Measurements from ENCODE around the gene PACSIN1.

PACSIN1 gene

DNA sequence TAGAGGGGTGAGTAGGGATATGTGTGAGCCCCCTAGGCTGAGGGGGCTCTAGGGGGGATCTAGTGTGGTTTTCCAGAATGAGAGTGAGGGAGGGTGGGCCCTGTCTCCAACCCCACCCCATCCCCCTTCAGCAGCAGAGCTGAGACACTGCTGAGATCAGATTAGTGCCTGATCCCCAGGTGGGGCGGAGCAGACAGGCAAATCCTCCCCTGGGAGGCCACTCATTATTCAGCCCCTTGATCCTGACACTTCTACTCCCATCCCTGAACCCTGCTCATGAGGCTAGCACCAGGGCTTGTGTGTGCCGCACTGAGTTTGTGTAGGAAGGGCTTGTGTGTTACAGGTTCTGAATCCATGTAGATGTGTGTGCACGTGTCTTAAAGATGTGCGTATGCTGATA is 47.8 kb downstream of the PACSIN1 start:
- FAIRE-seq (no peak), DNase-seq (ENCODE audit: insufficient read length, low spot score) (no peak)

DNA sequence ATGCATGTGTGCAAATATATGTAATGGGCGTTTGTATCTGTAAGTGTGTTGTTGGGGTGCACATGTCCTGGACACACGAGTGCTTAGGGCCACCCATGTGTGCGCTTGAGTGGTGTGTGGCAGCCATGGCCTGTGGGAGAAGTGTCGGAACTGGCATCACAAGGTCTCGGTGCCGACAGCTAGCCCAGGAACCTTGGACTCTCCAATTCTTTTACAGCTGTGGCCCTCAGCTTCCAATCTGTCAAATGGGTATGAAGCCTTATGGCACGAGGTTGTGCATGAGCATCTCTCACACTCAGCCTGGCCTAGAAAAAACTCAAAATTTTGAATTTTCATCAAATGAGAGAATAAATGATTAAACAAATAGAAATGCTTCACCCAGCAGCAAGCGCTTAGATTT is 48.2 kb downstream of the PACSIN1 start:
- DNase-seq (ENCODE audit: insufficient read length, low spot score) (no peak), FAIRE-seq (no peak)

DNA sequence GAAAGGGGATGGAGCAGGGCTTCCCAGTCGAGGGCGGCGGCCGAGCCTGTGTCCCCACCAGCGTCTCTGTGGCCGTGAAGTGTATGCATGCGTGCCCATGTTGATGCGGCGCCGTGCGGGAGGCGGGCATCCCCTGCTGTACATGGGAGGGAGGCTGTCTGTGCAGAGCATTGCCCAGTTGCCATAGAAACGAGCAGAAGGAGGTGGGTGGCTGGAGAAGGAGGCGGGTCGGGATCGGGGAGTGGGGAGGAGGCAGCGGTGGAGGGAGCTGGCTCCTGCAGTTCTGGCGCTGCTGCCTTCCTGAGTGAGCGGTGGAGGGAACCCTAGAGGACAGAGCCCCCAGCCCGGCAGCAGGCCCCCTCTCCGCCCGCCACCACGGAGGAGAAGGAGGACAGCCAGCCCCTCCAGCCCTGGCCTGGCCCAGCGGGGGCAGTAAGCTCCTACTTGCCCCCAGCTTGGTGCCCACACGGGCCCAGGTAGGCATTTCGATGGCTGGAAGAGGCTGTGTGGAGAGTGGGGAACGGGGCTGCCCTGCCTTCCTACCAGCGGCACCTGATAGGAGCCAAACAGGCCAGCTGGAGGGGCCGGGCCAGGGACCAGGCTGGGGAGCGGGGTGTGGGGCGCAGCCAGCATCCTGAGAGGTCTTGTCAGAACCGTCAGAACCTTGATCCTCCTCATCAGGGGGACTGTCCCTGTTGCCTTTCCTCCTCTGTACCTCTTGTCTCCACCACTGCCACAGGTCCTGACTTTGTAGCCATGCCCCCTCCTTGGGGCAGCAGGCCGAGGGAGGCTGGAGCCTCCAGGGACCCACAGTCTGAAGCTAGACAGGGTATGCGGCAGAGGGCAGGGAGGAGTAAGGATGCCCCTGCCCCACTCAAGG is 49.0 kb downstream of the PACSIN1 start:
- FAIRE-seq (no peak), DNase-seq (ENCODE audit: insufficient read length, low spot score) (no peak)

DNA sequence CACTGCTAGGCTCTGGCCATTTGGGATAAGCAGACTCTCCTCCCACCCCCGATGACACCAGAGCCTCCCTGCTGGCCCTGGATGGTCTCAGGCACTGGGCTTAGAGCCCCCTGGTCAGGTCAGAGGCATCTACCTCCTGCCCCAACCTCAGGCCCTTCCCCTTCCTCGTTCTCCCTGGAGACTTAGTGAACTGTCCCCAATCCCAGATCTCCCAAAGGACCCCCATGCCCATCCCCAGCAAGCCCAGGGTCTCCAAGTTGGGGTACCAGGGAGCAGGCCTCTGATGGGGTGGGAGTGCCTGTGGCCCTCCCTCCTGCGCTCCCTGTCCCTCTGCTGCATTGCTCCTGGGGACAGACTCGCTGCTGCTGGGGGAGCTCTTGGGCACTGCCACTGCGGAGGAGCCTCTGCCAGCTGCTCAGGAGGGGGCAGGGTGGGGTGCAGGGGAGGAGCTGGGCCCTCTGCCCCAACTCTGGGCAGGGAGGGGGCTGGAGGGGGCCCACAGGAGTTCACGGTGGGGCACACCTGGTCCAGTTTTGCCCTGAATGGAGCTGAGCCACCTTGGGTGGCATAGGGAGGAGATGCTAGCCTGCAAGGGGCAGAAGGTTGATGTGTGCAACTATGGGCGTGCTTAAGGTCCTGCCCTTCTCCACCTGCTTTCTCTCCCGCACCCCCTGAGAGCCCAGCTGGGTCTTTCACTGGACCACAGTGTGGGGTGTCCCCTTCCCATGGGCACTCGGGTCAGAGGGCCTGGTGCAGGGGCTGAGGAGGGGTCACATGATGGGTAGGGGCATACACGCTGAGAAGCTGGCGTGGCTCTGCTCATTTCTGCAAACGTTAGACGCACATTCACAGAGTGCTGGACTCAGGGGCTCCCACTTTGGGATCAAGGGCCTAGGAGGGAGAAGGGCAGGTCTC is 49.9 kb downstream of the PACSIN1 start:
- no peak for DNase-seq (ENCODE audit: insufficient read length, low spot score)
- no peak for FAIRE-seq

DNA sequence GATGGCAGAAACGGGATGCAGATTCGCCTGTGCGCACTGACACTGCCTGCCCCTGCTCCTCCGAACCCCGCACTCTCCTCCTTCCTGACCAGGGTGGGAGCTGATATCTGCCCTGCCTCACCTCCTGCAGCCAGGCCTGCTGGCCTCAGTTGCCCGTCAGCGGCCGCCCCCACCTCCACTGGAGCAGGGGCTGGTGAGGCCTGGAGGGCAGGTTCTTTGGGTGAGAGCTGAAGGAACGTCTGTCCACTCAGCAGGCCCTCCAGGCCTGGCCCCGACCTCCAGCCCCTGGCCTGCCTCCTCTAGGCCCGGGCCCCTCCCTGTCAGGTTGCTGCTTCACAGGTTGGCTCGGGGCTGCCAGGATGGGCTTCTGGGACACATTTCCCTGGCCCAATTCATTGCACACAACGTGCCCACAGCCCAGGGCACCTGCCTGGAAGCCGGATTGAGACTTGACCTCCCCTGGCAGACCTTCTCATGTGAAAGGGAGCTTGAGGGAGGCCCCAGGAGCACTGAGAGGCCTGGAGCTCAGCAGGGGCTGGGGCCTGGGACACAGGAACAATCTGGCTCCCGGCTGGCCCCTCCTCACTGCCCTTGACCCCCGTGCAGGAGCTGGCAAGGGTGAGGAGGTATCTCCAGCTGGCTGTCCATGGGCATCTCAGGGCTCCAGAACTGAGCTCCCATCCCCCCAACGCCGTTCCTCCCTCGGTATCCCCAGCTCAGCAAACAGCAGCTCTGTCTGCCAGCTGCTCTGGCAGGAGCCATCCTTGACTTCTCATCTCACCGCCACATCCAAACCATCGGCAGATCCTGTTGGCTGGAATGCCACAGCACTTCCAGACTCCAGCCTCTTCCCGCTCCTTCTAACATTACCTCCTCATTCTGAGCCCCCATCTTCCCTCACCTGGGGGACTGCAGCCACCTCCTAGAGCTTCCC is 50.8 kb downstream of the PACSIN1 start:
- no peak for FAIRE-seq
- no peak for DNase-seq (ENCODE audit: insufficient read length, low spot score)

DNA sequence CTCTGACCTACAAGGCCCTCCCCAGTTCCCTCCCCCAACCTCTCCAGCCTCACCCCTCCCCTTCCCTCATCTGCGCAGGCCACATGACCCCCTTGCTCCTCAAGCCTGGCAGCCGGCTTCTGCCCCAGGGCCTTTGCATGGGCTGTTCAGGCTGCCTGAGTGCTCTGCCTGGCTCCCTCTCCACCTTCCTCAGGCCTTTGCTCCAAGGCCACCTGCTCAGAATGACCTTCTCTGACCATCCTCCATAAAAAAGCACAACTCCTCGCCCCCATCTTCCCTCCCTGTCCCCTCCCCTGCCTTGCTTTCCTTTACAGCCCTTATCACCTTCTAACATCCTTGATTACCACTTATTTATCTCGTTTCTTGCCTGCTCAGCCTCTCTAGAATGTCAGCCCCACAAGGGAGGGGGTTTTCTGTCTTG is 51.6 kb downstream of the PACSIN1 start:
- FAIRE-seq: no peak
- DNase-seq (ENCODE audit: insufficient read length, low spot score): no peak

DNA sequence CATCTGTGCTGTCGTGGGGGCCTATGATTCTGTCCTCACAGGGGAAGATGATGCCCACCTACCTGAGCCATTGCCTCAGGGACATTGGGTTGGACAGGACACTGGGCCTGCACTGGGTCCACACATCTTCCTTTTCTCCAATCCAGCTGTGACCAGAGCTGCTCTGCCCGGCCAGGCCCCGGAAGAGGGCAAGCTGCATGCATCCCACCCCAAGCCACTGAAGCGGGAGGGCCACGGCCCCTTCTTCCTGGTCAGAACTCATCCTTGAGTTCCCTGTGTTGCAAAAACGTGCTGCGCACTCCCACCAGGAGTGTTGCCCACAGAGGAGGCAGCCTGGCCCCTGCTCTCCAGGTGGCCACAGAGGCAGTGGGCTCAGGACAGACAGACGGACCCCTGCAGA is 52.1 kb downstream of the PACSIN1 start:
- DNase-seq (ENCODE audit: insufficient read length, low spot score): no peak
- no peak for FAIRE-seq

DNA sequence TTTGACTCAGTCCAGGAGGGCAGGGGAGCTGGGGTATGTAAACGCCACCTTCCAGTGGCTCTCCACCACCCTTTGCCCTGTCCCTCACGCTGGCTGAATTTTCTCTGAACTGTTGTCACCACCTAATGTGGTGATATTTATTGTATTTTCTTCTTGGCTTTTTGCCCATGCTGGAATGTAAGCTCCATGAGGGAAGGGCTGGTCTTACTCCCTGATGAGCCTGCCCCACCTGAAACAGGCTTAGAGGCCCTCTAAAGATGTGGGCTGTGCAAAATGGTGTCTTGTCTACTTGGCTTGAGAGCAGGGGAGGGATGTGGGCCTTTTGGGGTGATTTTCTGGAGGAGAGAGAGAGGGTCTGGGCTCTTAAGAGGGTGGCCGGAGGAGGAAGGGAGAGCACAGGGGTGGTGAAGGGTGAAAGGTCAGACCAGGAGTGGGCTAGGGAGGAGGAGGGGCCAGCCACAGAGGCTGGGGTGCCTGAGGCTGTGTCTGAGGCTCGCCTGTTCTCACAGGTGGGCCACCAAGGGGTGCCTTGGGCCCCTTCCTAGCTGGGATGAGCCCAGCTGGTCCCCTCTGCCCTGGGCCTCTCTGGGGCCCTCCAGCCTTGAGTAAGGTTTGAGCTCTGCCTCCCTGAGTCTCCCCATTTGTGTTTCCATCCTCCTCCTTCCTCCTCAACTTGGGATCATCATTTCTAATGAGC is 52.9 kb downstream of the PACSIN1 start:
- DNase-seq (ENCODE audit: insufficient read length, low spot score): no peak
- no peak for FAIRE-seq

DNA sequence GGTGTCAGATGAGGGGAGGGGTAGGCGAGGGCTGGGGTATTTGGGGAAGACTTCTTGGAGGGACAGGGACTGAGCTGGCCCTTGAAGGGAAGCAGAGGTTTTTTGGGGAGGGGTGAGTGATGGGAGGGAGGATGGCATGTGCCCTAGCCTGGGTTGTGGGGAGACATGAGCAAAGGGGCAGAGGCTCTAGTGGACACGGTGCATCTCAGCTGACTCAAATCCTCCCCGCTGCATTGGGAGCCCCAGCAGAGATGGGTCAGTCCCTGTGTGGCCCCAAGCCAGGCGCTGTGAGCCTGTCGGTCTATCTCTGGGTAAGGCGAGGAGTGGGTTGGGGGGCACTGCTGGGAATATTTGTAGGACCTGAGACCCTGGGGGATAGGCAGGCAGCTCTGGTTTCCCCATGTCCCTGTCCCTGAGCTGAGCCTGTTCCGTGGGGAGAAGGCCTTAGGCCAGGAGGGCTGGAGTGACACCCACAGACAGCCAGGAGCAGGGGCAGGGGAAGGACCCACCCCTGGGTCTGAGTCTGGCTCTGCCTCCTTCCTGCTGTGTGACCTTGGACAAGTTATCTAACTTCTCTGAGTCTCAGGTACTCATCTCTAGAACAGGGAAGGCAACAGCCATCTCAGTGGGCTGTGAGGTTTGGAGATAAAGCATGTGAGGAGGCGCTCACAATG is 54.2 kb downstream of the PACSIN1 start:
- DNase-seq (ENCODE audit: insufficient read length, low spot score): no peak
- FAIRE-seq: no peak

DNA sequence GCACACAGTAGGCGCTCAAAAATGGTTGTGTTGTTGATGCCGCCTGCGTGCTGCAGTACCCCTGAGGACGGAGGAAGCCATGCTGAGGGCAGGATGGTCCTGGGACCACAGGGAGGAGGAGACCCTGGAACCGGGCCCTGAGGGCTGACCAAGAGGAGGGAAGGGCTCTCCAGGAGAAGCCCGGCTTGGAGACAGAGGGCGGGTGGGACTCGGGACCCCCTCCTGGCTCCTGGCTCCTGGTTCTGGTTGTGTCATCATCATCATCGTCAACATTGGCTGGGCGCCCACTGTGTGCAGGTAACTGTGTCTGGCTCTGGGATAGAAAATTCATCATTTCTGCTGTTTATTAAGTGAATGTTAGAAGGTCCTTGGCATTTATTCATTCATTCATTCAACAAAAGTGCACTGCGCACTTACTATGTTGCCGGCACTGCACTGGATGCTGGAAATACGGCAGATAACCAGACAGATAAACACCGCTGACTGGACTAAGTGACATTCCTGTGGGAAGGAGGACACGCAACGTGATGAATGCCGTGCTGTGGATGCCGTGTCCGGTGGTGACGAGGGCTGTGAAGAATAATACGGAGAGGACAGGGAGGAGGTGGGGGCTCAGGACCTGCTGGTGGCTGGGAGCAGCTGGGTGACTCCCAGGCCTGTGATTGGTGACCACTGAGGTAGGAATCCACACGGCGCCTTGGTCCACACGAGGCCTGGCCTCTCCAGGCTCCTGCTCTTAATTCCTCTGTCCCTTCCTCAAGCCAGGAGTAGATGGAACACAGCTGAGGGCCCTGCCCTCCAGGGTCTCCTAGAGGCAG is 55.0 kb downstream of the PACSIN1 start:
- DNase-seq (ENCODE audit: insufficient read length, low spot score) (no peak), FAIRE-seq (no peak)

DNA sequence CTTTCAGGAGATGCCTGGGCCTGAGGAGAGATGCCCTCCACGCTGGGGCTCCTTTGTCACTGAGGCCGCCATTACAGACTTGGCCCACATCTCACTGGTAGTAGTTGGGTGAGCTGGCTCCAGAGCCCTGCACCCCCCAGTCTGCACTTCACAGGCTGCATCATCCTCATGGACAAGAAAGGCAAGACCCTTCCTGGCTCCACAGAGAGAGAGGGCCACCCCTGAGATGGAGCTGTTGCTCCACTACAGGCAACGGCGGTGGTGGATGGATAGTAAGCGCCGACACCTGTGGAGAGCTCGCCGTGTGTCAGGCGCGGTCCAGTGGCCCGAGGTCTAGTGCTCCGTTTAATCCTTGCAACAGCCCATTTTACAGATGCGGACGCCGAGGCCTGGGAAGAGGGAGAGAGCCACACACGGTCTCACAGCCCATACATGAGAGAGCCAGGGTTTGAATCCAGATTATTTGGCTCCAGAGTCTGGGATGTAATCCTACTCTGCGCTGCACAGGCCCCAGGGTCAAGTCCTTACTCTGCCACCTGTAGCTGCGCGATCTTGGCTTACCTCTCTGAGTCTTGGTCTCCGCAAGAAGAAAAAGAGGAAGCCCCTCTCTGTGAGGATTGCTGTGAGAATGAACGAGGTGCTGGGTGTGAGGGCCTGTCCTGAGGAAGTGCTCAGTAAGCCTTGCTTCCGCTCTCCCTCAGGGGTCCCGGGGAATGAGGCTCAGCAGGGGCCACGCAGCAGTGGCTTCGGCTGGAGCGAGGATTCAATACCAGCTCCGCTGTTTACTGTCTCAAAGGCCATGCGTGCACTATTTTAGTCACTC is 55.8 kb downstream of the PACSIN1 start:
- DNase-seq (ENCODE audit: insufficient read length, low spot score) (no peak), FAIRE-seq (no peak)

DNA sequence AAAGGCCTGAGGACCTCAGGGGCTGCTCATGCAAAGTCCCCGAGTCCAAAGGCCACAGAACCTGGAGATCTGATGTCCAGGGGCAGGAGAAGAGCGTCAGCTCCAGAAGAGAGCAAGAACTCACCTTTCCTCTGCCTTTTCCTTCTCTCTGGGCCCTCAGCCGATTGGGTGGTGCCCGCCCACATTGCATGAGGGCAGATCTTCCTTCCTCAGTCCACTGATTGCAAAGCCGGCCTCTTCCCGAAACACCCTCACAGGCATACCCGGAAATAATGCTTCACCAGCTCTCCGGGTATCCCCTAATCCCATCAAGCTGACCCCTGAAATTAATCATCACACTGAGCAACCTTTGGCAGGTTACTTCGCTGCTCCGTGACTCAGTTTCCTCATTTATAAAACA is 56.9 kb downstream of the PACSIN1 start:
- DNase-seq (ENCODE audit: insufficient read length, low spot score) (no peak), FAIRE-seq (no peak)

DNA sequence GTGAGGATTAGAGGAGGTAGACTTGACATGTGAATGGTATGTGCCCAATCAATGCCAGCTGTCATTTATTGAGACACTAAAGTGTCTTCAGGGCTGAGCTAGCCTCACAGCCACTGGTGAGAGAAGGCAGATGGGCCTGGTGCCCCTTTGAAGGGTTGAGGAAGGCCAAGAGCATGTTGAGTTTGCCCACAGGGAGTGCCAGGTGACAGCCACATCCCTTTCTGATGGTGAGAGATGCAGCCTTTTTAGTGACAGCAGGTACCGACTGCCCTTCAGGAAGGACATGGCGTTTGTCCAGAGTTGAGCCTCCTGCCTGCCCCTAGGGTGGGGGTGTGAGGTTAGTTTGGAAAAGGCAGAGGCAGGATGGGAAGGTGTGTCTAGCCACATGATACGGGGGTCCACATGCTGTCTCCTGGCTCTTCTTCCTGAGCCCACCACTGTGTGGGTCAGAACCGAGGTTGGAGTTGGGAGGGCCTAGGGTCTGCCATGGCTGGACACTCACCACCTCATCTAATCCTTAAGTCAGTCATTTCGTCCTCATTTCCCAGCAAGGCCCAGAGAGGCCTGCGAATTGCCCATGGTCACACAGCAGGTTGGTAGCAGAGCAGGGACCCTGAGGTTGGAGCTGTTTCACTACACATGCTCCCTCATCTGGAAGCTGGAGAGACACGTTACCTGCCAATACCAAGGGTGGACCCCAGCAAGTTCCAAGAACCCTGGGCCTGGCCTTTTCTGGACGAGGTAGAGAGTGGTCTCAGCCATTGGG is 57.7 kb downstream of the PACSIN1 start:
- FAIRE-seq (no peak), DNase-seq (ENCODE audit: insufficient read length, low spot score) (no peak)

DNA sequence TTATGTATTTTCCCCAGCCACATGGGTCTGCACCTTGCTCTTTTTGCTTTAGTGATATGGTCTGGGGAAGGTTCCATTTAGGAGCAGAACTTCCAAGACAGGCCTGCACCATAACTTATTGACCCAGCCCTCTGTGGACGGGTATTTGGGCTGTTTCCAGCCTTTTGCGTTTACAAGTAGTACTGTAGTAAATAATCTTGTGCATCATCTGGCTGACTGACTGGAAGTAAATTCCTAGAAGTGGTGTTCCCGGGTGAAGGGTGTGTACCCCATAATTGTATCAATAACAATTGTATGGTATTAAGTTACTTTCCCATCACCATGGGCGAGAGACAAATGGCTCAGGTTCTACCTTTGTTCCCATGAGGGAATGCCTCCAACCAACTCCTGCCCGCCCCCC is 58.6 kb downstream of the PACSIN1 start:
- FAIRE-seq (no peak), DNase-seq (ENCODE audit: insufficient read length, low spot score) (no peak)

DNA sequence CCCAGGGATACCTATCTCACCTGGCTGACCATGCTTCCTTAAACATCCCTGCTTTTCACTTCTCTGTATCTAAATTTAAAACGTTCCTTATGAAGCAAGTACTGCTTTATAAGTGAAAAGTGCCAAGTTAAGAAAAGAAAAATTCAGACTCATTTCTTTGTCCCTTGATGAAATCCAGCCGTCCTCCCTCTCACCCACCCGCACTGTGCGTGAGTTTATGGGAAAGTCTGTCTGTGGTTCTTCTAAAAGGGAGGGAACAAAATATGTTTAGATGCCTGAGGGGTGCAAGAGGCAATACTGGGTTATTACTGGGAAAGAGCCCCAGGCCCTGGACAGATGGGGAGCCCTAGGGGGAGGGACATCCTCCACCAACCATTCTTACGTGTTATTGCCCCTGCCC is 59.1 kb downstream of the PACSIN1 start:
- DNase-seq (ENCODE audit: insufficient read length, low spot score) (no peak), FAIRE-seq (no peak)

DNA sequence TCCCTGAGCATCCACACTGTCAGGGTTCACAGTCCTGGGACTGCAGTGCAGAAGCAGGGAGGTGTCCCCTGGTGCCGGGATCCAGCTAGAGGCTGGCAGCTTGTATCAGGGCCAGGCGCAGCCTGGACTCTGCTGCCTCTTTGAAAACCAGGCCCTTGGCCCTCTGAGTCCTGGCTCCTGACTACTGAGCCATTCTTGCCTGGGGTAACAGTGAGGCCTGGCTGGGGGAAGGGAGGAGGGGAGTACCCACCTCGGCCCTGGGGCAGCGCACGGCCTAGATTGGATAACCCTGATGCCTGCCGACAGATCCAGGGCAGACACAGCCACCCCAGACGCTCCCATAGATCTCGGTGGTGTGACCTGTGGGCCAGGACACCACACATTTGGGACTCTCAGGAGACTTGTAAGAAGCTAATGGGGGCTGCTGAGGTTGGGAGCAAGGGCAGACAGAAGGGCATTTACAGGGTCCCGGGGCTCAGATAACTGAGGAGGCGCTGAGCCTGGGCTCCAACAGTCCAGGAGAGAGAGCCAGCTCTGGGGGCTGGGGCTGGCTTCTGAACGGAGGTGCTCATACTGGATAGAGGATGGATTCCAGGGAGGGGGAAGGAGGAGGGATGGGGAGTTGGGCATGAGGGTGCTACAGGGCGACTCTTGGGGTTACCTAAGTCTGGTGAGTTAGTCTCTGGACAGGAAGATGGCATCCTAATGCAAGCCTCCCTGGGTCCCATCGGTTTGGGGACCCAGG is 59.7 kb downstream of the PACSIN1 start:
- no peak for DNase-seq (ENCODE audit: insufficient read length, low spot score)
- FAIRE-seq: no peak
